Caki2 (cell line): ENCODE results near the gene ATRNL1. TPM values are rescaled to one million over a fixed set of nuclear protein-coding genes. Genes with fewer than 3 reads are reported as not detected.

ENCODE experiments used
- DNase-seq: peaks from one replicate; pipeline ENCODE4 v3.0.0-alpha.2; 2015; ENCODE audit warnings: low read depth
- in situ Hi-C: cut with HindIII; loops from 2 replicates; pipeline ENCODE4 v1.10.0; 2016; ENCODE audit warnings: low sequenced_read_pairs, low pct_unique_long_range_greater_than_20kb, mixed read lengths
- total RNA-seq: library from RNA; depleted of rRNA; stranded (reverse); fragments of >200 nt; shearing (Covaris generic); gene quantifications from 2 replicates; pipeline ENCODE4 v1.2.3, GENCODE V29; 2014; ENCODE audit warnings: low replicate concordance

ATRNL1 gene
- total RNA-seq, 1 experiment from 2014 or later, result 137 TPM

DNA sequence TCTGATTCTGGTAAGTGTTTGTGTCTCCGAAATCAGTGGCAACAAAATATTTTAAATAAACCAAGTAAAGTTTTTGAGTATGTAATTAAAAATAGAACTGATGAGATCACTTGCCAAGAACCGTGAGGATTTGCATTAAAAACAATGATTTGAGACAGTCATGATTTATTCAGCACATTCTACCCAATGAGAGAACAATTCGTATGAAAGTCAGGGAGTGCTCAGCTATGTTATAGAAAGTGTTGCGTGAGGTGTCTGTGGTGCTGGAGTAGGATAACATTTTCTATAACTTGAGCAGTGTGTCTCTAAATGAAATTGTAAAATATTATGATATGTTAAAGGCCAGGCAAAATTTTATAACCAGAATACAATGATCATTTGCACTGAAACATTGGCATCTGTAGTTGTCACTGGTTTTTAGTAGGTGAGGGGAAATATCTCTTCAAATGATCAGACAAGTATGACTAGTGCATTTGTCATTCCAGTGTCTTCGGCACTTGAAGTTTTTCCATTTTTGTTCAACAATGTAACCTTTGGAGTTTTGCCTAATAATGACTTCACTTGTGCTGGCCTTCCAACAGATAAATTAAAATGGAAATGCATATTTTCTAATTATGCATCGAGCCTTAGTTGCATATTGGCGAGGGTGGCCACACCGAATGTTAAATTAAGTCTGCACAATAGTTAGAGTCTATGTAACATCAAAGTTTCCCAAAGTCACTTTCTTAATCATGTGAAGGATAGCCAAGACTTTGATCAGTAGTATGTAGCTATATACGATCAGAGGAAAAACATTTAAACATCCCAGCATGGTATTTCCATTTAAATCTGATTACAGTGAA is 844.0 kb downstream of the ATRNL1 start:
- no peak for DNase-seq
- in situ Hi-C loops, result no loop called here

DNA sequence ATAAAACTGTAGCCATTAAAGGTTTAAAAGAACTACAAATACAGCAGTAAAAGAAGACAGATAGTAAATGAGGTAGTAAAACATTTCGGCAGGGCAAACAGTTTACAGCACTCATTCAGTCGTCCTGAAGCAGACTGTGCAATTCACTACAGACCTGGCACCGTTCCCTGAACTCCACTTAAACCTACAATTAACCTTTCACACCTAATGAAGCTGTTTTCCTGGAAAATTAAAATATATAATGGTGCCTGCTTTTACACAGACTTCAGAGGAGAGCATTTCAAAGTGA is 844.5 kb downstream of the ATRNL1 start:
- in situ Hi-C loops, result no loop called here
- DNase-seq, result no peak

DNA sequence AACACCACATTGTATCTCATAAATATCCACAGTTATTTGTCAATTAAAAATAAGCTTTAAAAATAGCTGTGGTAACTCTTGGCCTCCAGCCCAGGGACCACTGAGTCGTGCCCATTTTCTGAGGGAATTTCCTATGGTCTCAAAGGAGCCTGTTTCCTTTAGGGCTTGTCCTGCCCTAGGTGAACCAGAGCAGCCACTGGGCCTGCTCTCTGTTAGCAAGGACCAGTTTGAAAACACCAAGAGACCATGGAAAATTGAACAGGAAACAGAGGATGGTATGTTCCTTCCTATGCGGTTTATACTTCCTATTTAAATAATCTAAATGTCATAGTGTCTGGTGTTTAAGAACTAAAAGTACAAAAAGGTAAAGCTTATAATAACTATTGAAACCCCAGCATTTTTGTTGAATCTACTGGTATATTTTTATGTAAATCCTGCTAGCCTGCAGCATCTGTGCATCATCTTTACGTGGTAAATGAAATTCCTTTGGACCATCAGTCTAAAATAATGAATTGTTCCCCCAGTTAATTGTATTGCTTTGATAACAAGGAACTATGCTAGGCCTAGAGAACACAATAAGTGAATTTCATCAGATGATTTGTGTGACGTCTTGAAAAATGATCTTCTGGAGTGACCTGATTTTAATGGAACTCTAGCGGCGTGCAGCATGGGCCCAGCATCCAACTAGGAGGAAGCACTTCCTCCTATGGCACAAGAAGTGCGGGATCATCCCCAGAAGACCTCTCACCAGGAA is 846.1 kb downstream of the ATRNL1 start:
- no peak for DNase-seq
- in situ Hi-C loops, result no loop called here

DNA sequence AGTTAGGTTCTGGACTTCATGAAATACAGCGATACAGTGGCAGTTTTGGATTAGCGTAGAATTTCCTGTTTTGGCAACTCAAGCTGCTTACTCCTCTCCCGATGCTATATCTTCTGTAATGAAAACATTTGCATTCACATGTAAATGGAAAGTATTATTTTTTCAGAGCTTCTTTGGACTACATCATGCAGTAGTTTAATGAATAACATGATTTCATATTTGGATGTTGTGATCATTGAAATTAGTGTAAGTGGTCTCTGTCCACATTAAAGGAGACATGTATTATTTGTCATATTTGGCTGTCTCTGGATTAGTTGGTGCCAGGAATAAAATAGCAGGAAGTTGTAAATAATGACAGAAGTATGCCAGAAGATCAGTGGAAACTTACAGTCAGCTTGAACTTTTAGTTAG is 848.2 kb downstream of the ATRNL1 start:
- in situ Hi-C loops, result no loop called here
- DNase-seq, result no peak

DNA sequence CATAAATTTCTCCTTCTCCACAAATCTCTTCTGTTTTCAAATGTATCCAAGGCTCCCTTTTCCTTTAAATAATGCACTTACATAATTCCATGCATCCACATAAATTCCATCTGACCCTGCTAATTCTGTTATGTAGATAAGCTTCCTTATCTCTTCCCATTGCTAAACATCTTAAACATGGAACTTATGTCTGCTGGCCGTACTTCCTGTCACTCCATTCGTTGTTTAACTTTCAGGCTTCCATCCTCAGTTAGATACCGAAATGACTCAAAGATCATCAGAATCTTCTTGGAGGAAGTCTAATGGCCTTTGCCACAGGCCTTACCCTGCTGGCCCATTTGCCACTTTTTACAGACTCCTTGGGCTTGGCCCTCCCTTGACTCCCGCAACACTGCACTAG is 848.9 kb downstream of the ATRNL1 start:
- no peak for DNase-seq
- in situ Hi-C loops, result no loop called here

DNA sequence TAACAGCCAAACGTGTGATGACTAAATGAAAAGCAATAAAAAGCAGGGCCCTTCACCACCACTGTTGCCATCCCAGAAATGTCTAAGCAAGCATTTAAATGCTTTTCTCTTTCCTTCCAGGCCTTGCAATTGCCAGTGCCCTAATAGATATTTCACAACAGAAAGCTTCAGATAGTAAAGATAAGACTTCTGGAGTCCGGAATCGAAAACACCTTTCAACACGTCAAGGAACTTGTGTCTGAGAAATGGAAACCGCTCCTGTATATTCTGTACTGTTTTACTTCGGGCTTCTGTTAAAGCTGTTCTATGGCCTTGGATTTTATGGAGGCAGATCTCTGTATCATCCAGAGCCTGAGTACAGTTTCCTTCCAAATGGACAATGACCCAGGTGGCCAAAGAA is 851.4 kb downstream of the ATRNL1 start:
- no peak for DNase-seq
- in situ Hi-C loops, result no loop called here

DNA sequence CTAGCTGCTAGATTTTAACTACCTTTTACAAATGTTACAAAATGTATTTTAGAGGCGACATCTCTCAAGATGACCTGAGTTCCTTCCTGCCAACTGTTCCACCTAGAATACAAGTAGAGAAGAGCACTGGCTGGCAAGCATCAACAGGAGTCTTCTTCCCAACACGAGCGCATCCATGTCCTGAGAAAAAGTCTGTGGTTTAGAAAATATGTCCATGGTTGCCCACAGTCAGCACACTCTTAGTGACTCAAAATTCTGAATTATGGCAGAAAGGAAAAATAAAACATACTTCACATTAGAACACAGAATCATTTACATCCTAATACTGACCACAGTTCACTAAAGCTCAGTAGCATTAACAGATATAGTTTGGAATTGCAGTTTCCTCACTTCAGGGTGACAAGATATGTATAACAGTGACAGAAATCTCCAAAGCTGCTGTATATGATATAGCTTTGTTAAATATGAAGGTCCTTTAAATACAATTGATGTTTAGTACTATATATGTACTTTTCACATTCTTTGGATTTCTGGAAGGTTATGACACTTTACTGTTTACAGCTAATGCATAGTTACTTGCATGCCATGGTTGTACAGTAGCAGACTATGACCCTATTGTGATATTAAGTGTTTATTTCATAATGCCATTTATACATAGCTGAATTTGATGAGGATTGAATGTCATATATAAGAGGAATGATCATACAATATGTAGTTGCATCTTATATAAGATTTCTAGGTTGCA is 852.7 kb downstream of the ATRNL1 start:
- in situ Hi-C loops, result no loop called here
- no peak for DNase-seq

DNA sequence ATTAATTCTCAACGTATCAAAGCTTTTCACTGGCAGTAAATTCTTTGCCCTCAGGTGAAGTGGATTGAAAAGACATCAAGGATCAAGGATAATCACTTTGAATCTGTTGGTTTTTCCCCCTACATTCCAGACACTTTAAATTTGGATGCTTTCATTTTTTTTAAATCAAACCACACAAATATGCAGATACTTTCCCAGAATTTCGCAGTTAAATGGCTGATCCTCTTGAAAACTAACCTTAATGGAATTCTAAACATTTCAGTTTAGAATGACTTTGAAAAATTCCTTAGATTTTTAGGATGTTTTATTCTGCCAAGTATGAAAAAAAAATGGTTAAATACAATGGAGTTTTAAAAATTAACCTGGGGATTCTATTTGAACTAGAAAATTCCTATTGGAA is 853.9 kb downstream of the ATRNL1 start:
- in situ Hi-C loops, result no loop called here

DNA sequence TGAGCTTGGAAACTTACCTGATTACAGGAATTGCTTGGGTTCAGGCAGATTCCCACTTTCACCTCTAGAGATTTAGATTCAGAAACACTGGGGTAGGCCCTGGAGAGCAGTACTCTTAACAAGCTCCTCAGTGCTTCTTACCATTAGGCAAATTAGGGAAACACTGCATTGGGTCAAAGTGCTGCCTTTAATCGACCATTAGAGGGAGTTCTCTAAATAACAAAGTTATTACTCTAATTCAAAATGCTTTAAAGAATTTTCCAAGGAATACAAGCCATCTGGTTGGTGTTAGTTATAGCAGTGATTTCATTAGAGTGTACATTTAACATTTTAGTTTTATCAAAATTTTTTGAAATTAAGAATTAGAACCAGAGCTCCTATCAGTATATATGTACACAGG is 855.3 kb downstream of the ATRNL1 start:
- no peak for DNase-seq
- in situ Hi-C loops, result no loop called here

More for the DNA sequence above, 853.9 kb downstream of the ATRNL1 start:
- DNase-seq, result peak; percentile 64

DNA sequence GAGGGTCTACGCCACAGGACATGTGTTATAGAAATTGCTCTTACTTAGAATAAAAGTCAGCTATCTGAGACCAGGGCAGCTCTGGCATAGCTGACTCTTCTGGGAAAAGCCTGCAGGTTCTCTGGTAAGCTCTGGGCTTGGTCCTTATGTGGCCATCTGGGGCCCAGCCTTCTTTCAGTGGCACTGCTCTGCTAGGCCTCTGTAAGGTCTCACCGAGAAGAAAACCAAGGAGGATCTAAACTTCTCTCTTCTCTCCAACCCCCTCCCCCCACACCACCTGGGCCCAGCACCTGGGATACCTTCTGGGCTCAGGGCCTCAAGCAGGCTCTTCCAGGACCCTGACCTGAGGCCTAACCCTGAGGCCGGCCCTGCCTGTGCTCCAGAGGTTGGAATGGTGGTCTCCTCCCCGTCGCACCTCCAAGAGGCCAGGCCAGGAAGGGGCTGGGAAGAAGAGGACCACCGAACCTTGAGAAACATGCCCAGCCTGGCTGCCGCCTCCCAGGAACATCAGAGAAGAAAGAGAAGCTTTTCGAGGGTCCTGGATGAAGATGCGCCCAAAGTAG is 856.2 kb downstream of the ATRNL1 start:
- DNase-seq, result no peak
- in situ Hi-C loops, result no loop called here

DNA sequence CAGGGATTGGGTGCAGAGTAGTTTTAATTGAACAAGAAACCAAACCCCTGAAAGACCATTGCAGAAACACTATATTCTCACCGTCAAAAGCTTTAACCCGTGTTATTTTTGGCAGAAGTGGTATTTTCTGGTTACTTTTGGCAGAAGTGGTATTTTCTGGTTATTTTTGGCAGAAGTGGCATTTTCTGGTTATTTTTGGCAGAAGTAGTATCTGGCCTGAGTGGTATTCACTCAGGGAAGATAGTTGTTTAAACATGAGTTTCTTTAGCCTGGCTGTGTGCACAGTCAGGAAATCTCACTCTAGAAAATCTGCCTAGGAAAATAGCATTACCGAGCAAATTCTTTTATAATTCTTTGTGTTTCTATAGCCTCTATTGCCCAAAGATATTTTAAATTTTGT is 857.2 kb downstream of the ATRNL1 start:
- in situ Hi-C loops, result no loop called here
- DNase-seq, result no peak

DNA sequence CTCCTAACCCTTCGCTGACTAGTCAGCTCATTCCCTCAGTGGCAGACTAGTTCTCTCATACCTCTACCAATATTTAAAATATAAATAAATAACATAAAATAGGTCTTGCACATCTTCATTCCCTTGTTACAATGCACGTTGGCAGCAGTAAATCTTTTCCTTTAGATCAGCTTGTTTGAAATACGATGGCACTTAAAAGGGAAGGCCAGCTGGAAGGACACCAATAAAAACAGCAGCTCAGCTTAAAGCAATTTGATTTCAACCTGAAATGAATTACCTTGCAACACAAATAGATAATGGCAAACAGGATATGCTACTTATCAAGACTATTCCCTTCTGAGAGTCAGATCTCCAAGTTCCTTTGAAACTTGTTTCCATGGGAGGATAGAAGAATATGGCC is 858.1 kb downstream of the ATRNL1 start:
- no peak for DNase-seq

DNA sequence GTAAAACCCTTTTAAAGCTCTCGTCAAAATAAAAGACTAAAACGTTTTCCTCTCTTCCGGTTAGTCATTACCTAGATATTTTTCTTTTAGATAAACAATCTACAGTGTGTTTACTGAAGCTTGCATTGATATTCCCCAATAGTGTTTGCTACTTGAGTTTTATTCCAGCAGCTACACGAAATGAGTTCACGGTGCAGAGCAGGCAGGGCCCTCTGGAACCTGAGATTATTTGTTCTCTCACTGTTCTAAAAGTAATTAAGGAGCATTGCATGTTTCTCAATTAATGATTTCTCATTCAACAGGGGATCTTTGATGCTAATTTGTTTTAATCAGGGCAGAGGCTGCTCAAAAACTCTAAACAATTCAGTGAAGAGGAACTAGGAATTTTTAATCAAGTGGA is 860.1 kb downstream of the ATRNL1 start:
- no peak for DNase-seq

More for the DNA sequence above, 858.1 kb downstream of the ATRNL1 start:
- in situ Hi-C loops, result no loop called here

DNA sequence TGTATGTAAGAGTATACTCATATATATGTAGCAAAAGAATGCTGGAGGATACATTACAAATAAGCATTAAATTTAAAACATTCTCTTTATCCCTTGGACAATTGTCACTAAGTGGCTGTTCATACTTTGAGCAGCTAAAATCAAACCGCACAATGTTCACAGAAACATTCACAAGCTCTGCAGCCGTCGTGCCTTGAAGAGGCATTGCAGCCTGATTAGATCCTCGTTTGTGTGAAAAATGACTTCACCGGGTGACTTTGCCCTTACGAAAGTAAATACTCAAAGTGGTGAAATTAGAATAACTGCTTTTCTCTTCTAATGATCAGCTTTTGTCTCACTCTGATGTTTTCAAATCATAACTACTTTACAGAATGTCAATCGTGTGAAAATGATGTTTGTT is 860.8 kb downstream of the ATRNL1 start:
- in situ Hi-C loops, result no loop called here
- DNase-seq, result no peak

More for the DNA sequence above, 860.1 kb downstream of the ATRNL1 start:
- in situ Hi-C loops, result no loop called here

DNA sequence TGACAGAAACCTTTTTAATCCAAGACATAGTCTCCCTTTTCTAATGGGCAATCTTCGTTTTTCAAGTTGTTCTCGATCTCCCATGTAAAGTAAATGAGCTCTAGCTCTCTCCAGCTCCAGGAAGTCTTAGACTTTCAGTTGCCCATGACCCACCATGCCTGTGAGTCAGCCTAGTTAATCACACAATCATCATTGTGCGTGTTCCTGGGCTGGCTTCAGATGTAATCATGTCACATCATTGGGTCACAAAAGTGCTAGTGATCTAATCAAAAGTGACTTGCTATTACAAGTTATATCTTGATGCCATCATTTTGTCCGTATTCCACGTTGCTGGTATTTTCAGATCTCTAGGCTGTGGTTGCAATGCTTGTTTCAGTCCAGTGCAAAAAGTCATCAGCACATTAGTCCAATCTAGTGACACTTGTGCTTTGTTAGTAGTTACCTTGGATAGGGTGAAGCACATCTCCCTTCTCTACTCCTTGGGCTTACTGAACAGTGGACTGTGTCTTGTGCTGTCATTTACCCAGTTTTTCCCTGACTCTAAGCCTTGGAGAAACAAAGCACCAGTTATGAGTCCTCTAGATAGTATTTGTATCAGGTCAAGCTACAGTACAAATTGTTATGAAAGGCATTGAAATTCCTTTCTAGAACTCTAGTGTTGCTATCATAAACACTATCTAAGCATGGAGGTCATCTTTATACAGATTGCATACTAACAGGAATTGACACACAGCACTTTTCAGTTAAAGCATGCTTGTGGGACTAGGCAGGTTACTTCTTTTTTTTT is 863.3 kb downstream of the ATRNL1 start:
- DNase-seq, result no peak
- in situ Hi-C loops, result no loop called here

DNA sequence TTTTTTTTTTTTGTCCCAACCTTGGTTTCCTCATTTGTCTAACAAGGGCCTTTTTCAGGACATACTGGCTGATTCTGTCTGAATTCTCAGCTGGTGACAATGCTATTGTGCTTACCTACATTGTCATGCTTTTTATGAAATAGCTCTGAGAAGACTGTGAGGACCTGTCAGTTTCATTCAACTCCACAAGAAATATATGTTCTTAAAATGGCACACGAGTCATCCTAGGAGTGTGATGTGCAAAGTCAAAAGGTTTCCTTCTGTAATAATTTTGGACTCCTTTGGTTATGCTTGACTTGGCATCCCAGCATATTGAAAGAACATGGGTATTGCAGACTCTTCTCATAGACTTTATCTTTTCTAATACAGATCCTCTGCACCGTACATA is 863.8 kb downstream of the ATRNL1 start:
- in situ Hi-C loops, result no loop called here
- no peak for DNase-seq

DNA sequence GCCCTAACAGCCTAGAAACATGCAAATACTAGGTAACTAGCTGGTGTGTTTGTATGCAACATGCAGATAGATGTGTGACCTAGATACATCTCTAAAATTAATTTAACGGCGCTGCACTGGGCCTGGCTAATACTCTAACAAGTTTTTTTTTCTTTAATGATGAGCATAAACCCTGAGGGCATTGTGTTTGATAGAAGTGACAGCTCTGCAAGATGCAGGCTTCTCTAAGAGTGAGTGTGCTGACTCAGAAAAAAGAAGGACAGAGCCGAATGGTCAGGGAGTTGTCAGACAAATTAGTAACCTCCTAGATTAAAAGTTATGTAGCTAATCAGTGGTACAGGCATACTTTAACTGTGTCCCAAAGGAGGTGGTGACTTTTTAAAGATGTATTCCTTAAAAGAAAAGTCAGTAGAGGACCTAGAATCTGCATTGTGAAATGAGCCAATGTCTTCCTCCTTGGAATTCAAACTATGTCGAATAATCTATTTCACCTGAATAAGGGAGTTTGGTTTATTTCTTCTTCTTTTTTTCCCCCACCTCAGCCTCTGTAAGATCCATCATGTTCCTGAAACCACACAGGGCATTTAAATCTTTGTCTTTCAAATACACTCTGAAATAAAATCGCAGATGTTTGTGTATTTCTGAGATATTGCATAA is 864.7 kb downstream of the ATRNL1 start:
- in situ Hi-C loops, result no loop called here
- no peak for DNase-seq

DNA sequence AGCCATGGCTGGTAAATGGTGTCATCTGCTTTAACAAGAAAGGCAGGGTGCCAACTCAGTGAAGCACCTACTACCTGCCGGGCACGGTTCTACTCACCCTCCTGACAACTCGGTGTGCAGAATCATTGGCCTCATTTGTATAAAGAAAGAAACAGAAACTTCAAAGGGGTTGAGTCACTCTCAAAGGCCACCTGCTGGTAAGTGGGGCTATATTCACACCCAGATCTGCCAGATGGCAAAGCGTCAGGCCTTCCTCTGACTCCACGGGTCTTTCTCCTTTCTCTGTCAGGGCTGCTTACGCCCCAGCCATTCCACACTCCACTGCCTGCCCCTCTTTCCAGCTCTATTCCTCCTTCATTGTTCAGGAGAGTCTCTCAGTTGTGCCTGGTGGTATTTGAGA is 870.7 kb downstream of the ATRNL1 start:
- in situ Hi-C loops, result no loop called here
- DNase-seq, result peak; percentile 25
